ENCODE results near the gene ERMN. TPM values are rescaled to one million over a fixed set of nuclear protein-coding genes. Genes with fewer than 3 reads are reported as not detected.
A peak's percentile ranks its signal among the peaks of the same experiment; 100 is the strongest.

ERMN gene
- total RNA-seq, 1 donor, result 0.27 TPM

DNA sequence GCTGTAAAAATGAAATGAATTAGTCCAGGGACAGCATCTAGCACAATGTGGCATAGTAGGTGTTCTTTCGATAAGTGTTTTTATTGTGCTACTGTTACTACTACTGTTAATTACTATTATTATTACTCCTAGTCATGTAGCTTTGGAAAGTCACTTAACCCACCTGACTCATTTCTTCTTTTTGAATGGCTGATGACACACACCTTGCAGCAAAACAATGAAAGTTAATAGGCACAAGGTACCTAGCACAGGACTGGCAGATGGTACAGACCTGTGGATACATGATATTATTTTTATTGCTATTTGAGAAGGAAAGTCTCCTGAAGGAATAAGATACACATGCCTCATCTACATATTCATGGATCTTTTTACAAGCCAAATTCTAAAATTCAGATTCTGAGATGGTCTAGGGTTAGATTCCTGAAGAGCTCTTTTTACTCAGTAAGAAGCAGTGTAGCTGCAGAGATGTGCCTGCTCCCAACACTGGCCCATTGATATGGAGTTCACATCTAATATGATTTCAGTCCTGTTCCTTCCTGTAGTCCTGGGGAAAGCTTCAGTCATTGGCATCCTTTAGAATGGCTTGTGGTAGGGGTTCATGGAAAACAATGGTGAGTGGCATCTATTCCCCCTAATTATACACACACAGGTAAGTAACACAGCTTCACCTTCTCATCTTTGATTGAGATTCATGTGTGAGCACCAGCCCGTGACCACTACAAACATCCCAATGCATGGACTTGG is 7.9 kb upstream of the ERMN start:
- DNase-seq (ENCODE audit: low read depth in 2 of 3, low spot score in 2 of 3), result no peak

DNA sequence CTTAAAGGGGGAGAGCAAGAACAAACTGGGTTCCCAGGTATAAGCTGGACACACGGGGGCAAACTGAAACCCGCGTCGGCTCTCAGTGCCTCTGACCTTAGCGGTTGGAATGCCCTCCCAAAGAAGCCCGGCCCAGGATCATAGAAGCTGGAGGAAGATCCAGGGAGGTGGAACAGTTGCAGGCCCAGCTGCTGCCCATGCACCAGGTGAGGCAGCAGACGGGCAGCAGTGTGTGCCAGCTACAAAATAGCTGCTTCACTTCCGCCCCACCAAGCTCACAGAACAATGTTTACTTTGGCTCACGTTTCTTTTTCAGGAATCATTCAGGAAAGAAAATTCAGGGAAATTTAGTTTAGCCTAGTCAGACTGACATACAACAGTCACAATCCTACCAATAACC is 3.9 kb upstream of the ERMN start:
- no peak for DNase-seq (ENCODE audit: low read depth in 2 of 3, low spot score in 2 of 3)

DNA sequence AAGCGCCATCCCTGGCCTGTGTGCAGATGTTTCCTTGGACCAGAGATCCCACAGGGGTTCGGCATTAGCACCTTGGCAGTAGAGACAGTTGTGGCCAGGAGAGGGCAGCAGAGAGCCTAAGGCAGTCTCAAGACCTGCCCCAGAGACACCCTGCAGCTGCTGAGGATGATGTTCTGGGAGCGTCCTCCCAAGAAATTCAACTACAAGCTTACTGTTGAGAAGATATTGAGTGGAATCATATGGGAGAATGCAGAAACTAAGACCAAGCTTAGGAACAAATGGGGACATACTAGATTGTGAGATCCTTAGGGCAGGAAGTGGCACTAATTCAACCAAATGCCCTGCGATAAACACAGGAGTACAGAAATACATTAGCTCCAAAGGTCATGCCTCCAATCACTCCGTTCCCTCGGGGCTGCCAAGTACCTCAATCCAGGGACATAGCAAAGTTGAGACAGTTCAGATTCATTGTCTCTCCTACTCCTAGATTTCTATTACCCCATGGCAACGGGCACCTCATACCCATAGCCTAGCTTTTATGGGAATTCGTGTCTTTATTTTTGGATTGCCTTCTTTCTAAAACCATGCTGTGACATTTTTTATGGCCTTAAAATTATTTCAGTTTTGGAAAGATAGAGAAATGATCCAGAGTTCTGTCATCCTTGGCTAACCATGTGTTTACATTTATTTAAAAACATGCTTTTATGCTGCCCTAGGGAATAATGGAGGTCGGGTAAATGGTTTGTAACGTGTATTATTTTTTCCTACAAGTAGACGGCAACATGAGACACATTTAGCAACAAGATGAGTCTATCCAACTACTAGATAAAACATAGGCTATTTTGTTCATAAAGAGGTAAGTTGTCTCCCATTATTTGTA is 2.2 kb upstream of the ERMN start:
- peak; percentile 76 to 87 (median 83) for DNase-seq (ENCODE audit: low read depth in 2 of 3, low spot score in 2 of 3)

DNA sequence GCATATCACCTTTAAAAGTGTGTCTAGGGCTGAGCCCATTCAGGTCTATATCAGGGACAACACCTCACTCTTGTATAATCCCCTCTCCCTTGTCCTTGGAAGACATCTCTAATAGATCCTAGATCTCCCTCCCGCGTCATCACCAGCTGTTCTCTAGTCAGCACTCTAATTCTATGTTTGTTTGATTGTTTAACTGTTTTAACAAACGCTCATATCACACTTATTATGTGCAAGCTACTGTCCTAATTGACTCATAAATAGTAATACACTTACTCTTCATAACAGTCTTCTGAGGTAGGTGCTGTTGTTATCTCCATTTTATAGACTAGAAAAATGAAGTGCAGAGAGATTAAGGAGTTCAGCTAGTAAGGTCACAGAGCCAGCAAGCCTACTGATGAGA is 1.6 kb upstream of the ERMN start:
- DNase-seq (ENCODE audit: low read depth in 2 of 3, low spot score in 2 of 3), result no peak

DNA sequence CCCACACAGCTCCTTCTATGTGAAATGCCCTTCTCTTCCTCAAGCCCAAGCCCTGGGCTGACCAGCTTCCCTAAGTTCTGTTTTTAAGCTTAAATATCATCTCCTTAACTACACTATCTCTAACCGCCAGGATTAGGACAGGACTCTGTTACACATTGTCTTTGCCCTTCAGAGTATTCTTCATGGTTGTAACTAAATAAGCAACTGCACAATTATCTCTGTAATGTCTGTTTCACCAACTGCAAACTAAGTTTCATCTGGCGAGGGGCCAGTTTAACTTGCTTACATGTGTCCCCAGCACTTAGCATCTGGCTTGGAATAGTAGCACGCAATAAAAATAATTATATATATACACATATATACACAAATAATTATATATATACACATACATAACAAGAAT is 1.1 kb upstream of the ERMN start:
- no peak for DNase-seq (ENCODE audit: low read depth in 2 of 3, low spot score in 2 of 3)

DNA sequence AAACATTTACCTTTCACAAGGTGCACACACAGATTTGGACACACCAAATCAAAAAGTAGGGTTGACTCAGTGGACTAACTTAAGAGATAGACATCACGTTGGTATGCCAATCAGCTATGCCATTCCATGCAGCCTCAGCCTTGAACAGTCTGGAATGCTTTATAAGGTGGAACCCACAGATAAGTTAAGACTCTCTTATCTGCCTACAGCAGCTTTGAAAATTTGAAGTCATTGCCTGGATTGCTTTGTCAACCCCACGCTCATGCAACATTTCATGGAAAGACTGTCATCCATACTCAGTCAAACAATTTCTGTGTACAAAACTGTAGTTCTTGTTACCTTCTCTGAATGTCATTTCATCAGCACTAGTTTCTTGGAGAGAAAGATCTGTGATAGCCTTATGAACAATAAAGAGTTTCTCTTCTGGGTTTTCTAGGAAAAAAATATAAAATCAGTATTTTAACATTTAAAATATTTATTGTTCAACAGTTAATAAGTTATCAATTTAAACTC is 1.2 kb downstream of the ERMN start:
- DNase-seq (ENCODE audit: low read depth in 2 of 3, low spot score in 2 of 3), result peak in 2 of 3 donors; percentile 22 to 51

DNA sequence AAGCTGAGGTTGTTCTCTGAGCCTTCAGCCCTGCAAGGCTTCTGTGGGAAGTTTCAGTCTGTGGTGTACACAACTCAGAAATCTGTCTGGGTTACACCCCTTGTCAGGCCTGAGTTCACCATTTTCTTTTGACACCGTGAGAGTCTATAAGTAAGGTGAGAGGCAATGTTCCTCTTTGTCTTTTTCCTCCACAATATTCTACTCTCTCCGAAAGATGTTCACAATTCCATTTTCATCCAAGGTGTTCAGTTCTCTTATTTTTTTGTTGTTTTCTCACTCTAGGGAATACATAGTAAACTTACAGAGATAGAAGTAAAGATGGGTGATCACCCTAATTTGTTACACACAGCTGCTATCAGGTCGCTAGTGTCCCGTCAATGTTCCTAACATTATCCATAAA is 3.2 kb downstream of the ERMN start:
- DNase-seq (ENCODE audit: low read depth in 2 of 3, low spot score in 2 of 3), result no peak

DNA sequence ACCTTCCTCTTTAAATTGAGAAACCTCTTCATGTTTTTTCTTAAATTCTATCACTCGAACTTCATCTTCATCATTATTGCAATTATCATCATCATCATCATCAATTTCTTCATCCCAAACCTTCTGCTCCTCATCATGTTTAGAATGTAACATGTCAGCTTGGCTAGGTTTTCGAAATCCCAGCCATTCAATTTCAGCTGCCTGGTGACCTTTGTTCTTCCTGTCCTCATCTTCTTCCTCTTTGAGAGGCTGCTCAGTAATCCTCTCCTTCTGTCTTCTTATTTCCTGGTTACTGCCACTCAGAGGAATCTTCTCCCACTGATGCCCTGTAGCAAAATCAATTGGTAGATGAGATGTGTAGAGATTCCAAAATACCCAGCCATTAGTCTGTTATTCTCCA is 4.2 kb downstream of the ERMN start:
- no peak for DNase-seq (ENCODE audit: low read depth in 2 of 3, low spot score in 2 of 3)

DNA sequence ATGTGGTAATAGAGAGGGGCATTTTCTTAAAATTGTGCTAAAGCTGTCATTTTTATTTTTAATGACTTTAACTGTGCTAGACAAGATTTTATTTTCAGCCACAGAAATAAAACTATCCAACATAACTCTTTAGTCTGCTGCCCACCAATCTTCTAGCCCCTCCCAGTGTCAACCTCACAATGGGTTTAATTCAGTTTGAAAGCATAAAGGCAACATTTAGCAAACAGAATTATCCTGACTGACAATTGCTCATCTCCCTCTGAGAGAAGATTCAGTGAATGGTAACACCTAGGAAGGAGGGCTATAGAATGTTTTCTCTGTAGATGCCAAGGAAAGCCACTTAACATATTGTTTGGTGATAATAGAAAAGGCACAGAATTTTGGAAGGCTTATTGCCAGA is 5.2 kb downstream of the ERMN start:
- DNase-seq (ENCODE audit: low read depth in 2 of 3, low spot score in 2 of 3), result no peak

DNA sequence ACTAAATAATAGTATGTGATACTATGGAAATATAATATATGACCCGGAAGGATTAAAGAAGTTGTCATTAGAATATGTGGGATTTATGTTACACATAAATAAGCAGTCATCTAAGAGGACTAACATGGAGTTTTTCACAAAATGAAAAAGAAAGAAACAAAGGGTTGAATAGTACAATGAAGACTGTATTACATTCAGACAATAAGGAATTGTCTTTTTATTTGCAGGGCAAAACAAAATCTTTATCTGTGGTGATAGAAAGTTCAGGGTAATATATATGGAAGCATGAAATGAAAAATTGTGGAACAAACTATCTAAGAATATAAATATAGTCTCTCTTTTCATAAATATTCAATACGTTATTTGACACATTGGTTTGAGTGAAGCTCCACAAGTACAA is 5.8 kb downstream of the ERMN start:
- DNase-seq (ENCODE audit: low read depth in 2 of 3, low spot score in 2 of 3), result no peak

DNA sequence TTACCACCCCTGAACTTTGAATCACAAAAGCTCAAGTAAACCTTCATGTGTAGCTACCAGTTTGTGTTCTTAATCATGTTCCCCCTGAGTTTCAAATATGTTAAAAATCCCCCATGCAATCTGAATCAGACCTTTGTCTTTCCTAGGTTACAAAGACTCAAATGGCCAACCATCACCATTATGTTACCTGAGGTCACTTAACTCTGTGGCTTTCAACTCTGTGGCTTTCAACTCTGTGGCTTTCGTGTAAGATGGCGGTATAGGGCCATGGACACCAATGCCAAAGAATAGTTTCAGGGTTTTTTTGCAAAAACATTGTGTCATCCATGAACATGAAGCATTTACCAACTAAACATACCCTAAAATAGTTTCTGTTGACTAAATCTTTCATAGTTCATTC is 6.7 kb downstream of the ERMN start:
- DNase-seq (ENCODE audit: low read depth in 2 of 3, low spot score in 2 of 3), result no peak

DNA sequence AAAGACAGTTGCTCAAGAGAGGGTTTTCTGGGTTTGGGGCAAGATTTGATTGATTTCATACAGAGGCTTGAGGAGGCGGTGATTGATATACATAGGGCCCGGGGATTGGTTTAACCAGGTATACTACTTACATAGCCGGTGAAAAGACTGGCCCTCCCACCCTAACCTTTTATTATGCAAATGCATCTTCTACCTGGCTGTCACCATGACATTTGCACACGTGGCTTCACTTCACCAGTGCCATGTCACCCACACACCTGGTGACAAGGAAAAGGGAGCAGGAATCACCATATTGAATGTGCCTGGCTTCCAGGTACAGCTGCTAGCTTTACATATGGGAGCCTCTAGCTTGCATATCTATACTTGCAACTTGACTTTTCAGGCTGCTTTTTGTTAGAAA is 9.7 kb downstream of the ERMN start:
- DNase-seq (ENCODE audit: low read depth in 2 of 3, low spot score in 2 of 3), result no peak

DNA sequence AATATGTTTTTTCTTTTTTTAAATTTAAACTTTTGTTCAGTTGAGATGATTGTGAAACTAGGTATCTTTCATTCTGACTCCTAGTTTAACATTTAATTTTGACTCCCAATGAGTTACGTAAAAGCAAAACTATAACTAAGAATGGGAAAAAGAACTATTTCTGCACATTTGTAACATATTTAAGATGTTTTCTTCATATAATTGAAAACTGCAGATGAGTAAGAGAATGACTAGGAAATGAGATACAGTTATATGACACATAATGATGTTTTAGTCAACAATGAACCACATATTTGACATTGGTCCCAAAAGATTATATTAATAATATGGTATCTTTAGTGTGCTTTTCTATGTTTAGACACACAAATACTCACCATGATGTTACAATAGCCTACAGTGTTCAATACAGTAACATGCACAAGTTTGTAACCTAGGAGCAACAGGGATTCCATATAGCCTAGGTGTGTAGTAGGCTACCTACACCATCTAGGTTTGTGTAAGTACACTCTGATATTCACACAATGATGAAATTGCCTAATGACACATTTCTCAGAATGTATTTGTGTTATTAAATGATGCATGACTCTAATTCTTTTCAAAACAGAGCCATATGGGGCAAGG is 12.6 kb downstream of the ERMN start:
- DNase-seq (ENCODE audit: low read depth in 2 of 3, low spot score in 2 of 3), result no peak

DNA sequence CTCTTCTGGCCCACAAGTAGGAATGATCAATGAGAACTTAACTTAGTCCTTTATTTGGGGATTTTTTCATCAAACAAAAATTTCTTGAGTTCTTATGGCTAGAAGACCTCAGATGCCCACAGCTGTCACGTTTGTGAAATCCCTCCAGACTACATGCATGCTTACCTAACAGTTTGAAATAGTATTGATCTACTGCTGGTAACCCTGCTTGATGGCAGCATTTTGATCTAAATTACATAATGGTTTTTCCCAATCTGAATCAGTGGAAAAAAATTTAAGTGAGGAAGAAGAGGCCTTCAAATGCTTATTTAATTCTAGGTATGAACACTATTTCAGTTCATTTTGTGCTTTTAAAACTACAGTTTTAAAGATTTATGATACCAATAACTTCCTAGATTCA is 13.9 kb downstream of the ERMN start:
- no peak for DNase-seq (ENCODE audit: low read depth in 2 of 3, low spot score in 2 of 3)

DNA sequence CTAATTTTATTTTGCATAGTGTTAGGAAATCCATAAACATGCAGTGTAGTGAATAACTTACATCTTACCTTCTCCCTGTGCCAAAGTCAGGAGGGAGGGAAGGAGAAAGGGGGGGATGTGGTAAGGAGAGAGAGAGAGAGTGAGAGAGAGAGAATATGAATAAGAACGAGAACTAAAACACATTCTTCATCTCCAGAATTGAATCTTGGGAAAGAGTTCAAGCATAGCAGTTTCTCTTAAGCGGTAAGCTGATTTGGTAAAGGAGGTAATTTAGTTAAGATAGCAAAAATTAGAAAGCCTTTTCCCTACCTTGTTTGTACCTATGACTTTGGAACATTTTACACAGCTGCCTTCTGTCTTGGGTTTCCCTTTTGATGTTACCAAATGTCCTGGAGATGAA is 15.7 kb downstream of the ERMN start:
- no peak for DNase-seq (ENCODE audit: low read depth in 2 of 3, low spot score in 2 of 3)

DNA sequence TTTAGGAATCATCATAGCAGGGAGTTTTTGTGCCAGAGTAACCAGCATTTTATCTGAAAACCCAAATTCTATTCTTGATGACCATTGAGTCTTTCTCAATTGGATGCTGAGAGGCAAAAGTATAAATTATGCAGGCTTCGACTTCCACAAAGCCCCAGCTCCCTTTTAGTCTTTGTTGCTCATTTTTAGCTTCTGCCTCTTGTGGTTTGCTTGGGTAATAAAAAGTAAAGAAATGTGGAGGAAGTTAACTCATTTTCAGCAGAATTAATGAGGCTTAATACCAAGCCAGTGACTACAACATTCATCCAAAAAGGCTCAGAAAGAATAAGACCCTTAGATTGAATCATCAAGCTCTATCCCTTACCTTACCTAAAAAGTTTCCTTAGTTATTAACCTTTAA is 18.6 kb downstream of the ERMN start:
- peak in 2 of 3 donors; percentile 16 to 63 for DNase-seq (ENCODE audit: low read depth in 2 of 3, low spot score in 2 of 3)

DNA sequence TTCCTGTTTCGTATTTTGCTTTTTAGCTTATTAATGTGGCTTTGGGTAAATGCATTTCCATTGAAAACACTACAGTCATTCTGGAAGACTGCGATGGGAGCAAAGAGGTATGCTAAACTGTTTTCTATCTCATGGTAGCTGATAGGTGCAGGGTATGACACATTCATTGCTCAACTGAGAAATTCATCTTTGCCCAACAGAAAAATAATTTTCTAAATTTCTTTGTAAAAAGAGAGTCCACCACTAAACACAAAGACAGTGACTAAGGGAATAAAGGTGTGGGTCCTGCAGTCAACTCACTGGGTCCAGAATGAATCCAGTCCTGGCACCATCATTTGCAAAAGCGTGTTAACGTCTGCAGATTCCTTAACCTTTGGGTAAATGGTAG is 19.9 kb downstream of the ERMN start:
- no peak for DNase-seq (ENCODE audit: low read depth in 2 of 3, low spot score in 2 of 3)

DNA sequence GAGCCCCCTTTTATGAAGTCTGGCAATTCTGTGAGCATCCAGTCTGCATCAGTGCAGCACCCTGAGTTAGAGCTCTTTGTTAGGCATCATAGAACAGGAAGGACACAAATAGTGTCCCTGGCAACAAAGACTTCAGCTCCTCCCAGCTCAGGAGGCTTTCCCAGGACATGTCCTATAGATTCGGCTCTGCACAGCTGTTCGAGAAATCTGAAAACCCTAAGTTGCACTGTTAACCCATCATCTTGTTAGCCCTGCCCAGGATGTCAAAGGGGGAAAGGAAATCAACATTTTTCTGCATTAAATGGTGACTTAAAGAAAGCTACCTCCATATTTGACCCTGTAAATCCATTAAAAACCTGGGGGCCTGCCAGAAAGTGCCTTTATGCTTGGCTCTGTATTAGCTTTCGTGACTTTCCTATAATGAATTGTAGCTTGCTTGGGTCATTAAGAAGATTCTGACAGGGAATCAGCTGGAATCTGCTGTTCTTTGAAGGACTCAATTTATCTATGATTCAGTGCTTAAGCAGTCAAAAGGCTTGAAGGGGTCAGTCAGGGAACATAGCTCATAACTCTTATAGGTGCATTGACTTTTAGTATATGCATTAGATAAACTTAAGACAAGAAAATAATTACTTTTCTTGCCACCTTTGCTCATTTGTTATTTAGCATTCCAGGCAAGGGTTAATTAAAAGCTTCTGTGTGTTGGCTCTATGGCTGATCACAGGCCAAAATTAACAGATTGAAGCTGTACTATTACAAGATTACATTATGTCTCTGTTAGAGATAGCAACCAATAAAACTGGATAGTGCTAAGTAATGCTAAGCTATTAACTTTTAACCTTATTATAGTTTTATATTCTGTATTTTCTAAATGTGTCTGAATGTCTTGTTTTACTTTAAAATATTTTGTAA is 20.6 kb downstream of the ERMN start:
- DNase-seq (ENCODE audit: low read depth in 2 of 3, low spot score in 2 of 3), result no peak

DNA sequence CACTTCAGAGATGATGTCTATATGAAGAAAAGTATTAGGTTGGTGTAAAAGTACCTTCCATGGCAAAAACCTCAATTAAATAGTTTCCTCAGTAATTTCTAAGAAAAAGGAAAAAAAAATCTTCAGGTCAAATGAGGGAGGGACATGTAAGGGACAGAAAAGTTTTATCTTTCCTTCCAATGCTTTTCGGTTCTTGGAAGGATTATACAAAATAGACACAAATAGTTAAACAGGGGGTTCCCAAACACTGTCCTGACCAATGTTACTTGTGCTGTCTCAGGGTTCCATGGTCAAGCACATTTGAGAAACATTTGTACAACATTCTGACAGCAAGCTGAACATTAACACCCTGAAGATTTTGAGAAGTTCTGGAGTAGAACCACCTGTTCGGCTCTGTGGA is 22.0 kb downstream of the ERMN start:
- DNase-seq (ENCODE audit: low read depth in 2 of 3, low spot score in 2 of 3), result no peak

DNA sequence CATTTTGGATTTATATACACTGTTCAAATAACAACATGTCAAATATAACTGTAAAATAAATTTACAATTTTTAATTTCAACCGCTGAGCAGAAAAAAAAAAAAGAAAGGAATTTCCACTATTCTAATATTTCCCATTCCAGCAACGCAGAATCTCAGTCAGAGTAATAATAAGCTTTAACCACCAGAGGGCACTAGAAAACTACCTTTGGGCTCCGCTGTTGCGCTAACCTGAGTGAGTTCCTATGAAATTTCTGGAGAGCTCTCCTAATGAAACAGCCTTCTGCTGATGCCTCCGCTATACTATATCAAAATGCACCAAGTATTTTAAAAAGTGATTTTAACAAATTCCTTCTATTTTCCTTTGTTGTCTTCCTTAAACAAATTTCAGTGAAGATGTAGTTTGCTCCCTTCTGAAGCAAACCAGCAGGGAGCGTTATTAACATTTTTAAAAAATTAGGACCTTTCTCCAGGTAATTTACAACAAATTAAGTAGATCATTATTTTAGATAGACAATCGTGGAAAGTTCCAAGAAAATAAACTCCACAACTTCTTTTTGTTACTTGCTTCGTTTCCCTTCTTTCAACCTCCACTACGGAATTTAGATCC is 23.0 kb downstream of the ERMN start:
- DNase-seq (ENCODE audit: low read depth in 2 of 3, low spot score in 2 of 3), result peak; percentile 25 to 75 (median 40)
